ENCODE data around the gene PLA2G10. TPM values are rescaled to one million over a fixed set of nuclear protein-coding genes. Genes with fewer than 3 reads are reported as not detected.

Gene PLA2G10
- total and polyA plus RNA-seq, 2 of the 13 experiments (the other 11 are each of a cell fraction or from before 2014, with no cell fraction given), result not detected

- in situ Hi-C loops (cut with HindIII; ENCODE audit: extremely low pct_ligation_motif_present, low pct_unique_long_range_greater_than_20kb), result no loop called here
- Histone ChIP-seq H3K4me1 (ENCODE audit: insufficient read depth, low read length) (peaks cover 54% of the 10 kb centered on the region), H3K4me2 (ENCODE audit: low read depth, low read length) (no peak overlapping the region; the same call in 1 of the 2 replicates), H2AFZ (ENCODE audit: low read length) (no peak overlapping the region), H3K36me3 (replicated peaks in 1 of 2; ENCODE audit: control insufficient read depth in 1 of 2, insufficient read depth in 2 of 2, low read length in 2 of 2) (peaks cover 6 to 35% of the 10 kb centered on the region in 2 experiments), H3K27me3 (ENCODE audit: control insufficient read depth in 1 of 2, insufficient read depth in 2 of 2, low read length in 2 of 2) (no peaks in the 10 kb centered on the region; a peak in 1 of 5 replicates), H3K4me3 (replicated peaks in 1 of 3; ENCODE audit: insufficient read depth in 1 of 3, low read depth in 2 of 3, low read length in 3 of 3) (no peak overlapping the region), H3K9ac (ENCODE audit: insufficient read depth, low read depth, low read length) (no peak overlapping the region), H4K20me1 (ENCODE audit: insufficient read depth, low read length) (peaks cover 30% of the 10 kb centered on the region), H3K27ac (ENCODE audit: extremely low read length, insufficient read depth, low read length) (no peak overlapping the region), H3K79me2 (ENCODE audit: insufficient read depth, low read length) (peaks cover 73% of the 10 kb centered on the region), H3K9me3 (ENCODE audit: low read length) (no peaks in the 10 kb centered on the region)
- TF ChIP-seq ZNF276 (CRISPR knock-in tag; IDR thresholded peaks at IDR 0.05; ENCODE audit: low read depth) (no peak), HNRNPUL1 (IDR thresholded peaks at IDR 0.05; ENCODE audit: low read depth, low read length) (no peak), POLR2G (IDR thresholded peaks at IDR 0.05; ENCODE audit: low read depth, low read length) (no peak), GTF3A (CRISPR knock-in tag; conservative IDR thresholded peaks at IDR 0.05) (no peak), ZGPAT (CRISPR knock-in tag; IDR thresholded peaks at IDR 0.05) (no peak), NFE2L1 (CRISPR knock-in tag; IDR thresholded peaks at IDR 0.05; ENCODE audit: borderline replicate concordance) (no peak), PHF20 (CRISPR knock-in tag; IDR thresholded peaks at IDR 0.05) (no peak), TOE1 (CRISPR knock-in tag; IDR thresholded peaks at IDR 0.05) (no peak), SP5 (CRISPR knock-in tag; IDR thresholded peaks at IDR 0.05; ENCODE audit: borderline replicate concordance, low read depth) (no peak), PHF5A (CRISPR knock-in tag; IDR thresholded peaks at IDR 0.05; ENCODE audit: low read depth, unreplicated experiment) (no peak), CENPT (CRISPR knock-in tag; IDR thresholded peaks at IDR 0.05; ENCODE audit: low read depth) (no peak), ZNF251 (CRISPR knock-in tag; IDR thresholded peaks at IDR 0.05) (no peak), PHB2 (IDR thresholded peaks at IDR 0.05; ENCODE audit: partially characterized antibody) (no peak), SOX5 (CRISPR knock-in tag; IDR thresholded peaks at IDR 0.05; ENCODE audit: borderline replicate concordance) (no peak)
- TF ChIP-seq, protein P1, sequence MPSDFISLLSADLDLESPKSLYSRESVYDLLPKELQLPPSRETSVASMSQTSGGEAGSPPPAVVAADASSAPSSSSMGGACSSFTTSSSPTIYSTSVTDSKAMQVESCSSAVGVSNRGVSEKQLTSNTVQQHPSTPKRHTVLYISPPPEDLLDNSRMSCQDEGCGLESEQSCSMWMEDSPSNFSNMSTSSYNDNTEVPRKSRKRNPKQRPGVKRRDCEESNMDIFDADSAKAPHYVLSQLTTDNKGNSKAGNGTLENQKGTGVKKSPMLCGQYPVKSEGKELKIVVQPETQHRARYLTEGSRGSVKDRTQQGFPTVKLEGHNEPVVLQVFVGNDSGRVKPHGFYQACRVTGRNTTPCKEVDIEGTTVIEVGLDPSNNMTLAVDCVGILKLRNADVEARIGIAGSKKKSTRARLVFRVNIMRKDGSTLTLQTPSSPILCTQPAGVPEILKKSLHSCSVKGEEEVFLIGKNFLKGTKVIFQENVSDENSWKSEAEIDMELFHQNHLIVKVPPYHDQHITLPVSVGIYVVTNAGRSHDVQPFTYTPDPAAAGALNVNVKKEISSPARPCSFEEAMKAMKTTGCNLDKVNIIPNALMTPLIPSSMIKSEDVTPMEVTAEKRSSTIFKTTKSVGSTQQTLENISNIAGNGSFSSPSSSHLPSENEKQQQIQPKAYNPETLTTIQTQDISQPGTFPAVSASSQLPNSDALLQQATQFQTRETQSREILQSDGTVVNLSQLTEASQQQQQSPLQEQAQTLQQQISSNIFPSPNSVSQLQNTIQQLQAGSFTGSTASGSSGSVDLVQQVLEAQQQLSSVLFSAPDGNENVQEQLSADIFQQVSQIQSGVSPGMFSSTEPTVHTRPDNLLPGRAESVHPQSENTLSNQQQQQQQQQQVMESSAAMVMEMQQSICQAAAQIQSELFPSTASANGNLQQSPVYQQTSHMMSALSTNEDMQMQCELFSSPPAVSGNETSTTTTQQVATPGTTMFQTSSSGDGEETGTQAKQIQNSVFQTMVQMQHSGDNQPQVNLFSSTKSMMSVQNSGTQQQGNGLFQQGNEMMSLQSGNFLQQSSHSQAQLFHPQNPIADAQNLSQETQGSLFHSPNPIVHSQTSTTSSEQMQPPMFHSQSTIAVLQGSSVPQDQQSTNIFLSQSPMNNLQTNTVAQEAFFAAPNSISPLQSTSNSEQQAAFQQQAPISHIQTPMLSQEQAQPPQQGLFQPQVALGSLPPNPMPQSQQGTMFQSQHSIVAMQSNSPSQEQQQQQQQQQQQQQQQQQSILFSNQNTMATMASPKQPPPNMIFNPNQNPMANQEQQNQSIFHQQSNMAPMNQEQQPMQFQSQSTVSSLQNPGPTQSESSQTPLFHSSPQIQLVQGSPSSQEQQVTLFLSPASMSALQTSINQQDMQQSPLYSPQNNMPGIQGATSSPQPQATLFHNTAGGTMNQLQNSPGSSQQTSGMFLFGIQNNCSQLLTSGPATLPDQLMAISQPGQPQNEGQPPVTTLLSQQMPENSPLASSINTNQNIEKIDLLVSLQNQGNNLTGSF (CRISPR knock-in tag; IDR thresholded peaks at IDR 0.05), result no peak
- WGBS (ENCODE audit: low lambda C conversion rate), result 91% methylated on average over 12 of the region's 12 CpGs
- no peak for ATAC-seq
- ChIA-PET CTCF (ENCODE audit: low intra/inter-chr PET ratio, low total read pairs) (no interaction called here), POLR2A (no interaction called here)
- no peak for FAIRE-seq
- no peak for DNase-seq (ENCODE audit: low spot score)
- BruUV-seq (replicated peaks), result no TSS peak
- intact Hi-C loops (cut with micrococcal nuclease; ENCODE audit: unreplicated experiment), result no loop called here
Observed at GRCh38 chr16:14635395-14636165, 58.5 kb downstream of the PLA2G10 start.

All from HepG2 (cell line).